ENCODE measurements around the gene LRRC3.
A peak's percentile ranks its signal among the peaks of the same experiment; 100 is the strongest.
"Not testable (repeated sequence)": the region's sequence is repeated elsewhere in the genome, so short reads cannot be mapped to it uniquely, and the experiment has no call there.

The LRRC3 gene

GRCh38 chr21:44498280-44499210 lies 43.2 kb downstream of the LRRC3 start:
- DNase-seq = no peak

GRCh38 chr21:44499211-44499560 lies 43.9 kb downstream of the LRRC3 start:
- DNase-seq = no peak

GRCh38 chr21:44499631-44500030 lies 44.3 kb downstream of the LRRC3 start:
- no peak for DNase-seq

- DNase-seq = no peak
These were observed 44.8 kb downstream of the LRRC3 start for GRCh38 chr21:44500111-44500510.

GRCh38 chr21:44502171-44502958 lies 47.1 kb downstream of the LRRC3 start:
- DNase-seq = no peak

GRCh38 chr21:44503006-44503889 lies 47.9 kb downstream of the LRRC3 start:
- not testable (repeated sequence) for DNase-seq

DNA sequence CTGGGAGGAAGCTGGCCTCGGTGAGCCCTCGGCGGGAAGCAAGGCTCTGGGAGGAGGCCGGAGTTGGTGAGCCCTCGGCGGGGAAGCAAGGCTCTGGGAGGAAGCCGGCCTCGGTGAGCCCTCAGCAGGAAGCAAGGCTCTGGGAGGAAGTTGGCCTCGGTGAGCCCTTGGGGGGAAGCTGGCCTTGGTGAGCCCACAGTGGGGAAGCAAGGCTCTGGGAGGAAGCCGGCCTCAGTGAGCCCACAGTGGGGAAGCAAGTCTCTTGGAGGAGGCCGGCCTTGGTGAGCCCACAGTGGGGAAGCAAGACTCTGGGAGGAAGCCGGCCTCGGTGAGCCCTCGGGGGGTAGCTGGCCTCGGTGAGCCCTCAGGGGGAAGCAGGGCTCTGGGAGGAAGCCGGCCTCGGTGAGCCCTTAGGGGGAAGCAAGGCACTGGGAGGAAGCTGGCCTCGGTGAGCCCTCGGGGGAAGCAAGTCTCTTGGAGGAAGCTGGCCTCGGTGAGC lies 48.6 kb downstream of the LRRC3 start:
- no peak for DNase-seq

DNA sequence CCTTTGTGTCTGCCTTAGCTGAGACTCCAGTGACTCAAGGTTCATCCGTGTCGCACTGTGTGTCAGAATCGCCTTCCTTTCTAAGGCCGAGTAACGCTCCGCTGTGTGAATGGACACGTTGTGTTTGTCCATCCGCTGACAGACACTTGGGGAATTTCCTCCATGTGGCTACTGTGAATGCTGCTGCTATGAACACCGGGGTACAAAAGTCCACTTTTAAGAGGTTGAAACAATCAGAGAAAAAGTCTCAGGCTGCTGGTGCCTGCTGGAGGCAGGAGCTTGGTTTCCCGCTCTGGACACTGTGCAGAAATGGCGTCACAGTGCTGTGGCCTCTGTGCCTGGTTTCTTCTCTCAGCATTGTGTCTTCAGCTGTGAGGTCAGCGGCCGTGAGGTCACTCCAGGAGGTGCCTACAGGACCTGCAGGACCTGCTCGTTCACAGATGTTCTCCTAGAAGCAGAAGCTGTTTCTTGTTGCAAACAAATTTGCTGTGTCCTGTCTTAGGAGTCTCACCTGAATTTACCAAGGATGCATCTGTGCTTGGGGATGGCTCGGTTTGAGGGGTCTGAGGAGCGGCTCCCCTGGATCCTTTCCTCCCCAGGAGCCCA lies 50.5 kb downstream of the LRRC3 start:
- DNase-seq = no peak

DNA sequence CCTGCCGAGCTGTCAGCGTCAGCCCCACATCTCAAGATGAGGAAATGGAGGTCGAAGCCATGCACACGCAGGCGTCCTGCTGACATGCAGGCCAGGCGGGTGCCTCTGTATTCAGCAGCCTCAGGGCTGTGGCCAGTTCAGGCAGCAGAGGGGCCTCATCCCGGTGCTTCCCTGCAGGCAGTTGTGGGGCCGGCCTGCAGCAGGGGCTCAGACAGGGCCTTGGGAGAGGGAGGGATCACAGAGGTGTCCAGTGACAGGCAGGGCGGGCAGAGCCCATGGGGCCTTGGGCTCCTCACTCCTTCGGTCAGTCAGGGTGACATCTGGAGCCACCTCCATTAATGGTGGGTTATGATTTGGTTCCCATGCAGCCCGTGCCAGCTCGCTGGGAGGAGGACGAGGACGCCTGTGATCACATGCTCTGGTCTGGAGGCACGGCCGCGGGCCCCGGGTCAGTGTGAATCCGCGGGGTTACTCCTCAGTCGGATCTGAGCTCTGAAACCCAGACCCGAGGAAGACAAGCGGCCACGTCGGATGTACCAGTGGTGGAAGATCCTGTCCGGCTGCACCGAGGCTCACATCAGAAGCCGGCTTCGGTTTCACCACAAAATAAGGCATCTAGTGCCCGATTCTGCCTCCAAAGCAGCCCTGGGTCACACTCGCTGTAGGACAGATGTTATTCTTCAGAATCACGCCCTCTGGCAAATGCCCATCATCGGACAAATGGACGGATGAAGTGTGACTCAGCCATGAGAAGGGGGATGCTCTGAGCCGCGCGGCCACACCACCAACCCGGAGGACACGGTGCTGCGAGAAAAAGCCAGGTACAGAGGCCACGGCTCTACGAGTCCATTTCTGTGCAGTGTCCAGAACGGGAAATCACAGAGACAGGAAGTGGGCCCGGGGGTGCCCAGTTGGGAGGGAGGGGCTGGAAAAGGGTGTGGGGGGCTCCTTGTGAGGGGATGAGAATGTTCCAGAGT lies 51.3 kb downstream of the LRRC3 start:
- no peak for DNase-seq

GRCh38 chr21:44507673-44508425 lies 52.5 kb downstream of the LRRC3 start:
- DNase-seq = no peak

DNA sequence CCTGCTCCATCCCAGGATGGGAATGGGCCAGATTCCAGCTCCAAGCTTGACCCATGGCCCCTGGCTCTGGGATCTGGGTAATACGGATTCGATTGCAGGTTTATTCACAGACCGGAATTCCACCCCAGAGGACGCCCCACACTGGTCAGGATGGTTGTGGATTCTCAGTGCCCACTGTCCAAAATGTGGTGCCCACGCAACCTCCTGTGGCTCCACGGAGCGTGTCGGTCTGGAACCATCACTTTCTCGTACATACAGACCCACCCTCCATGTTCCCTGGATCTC lies 53.1 kb downstream of the LRRC3 start:
- no peak for DNase-seq

- no peak for DNase-seq
These were observed 53.6 kb downstream of the LRRC3 start for GRCh38 chr21:44508711-44509445.

DNA sequence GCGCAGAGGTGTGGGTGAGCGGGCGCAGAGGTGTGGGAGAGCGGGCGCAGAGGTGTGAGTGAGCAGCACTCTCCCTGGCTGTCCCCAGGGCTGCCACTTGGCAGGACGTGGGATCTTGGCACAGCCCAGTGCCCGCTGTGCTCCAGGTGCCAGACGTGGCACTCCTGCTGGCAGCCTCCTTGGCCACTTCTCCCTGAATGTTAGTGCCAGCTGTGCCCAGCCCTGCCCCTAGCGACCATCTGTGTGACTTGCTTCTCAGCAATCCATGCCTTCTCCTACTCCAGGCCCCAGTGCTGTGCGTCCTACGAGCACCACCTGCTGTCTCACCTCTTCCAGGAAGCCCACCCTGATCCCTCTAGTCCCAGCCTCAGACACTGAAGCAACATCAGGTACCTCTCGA lies 54.2 kb downstream of the LRRC3 start:
- DNase-seq = no peak

DNA sequence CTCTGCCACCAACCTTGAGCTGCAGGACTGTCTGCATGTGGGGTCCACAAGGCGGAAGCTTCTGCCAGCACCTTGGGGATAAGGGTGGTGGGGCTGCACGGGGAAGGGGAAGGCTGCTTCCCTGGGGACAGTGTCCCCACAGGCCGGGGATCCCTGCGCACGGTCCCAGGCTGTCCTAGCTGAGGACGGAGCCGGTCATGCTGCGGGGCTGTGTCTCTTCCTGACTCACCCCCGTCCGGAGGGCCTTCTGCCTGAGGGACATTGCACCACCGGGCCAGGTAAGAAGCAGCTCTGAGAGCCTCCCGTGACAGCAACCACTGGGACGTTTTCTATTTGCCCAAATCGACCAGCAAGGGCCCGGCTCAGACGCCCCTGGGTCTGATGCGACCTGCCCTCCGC lies 54.8 kb downstream of the LRRC3 start:
- no peak for DNase-seq

- peak; percentile 79 for DNase-seq
These were observed 55.4 kb downstream of the LRRC3 start for GRCh38 chr21:44510508-44511218.

- DNase-seq = no peak
These were observed 56.1 kb downstream of the LRRC3 start for GRCh38 chr21:44511219-44511937.

Data from activated gamma-delta T cell treated with Interleukin-2 at 50 U/mL for 16 hours (primary cell).